ENCODE data around the gene RAB42.
"Not testable (repeated sequence)": the region's sequence is repeated elsewhere in the genome, so short reads cannot be mapped to it uniquely, and the experiment has no call there.

Gene RAB42

DNA sequence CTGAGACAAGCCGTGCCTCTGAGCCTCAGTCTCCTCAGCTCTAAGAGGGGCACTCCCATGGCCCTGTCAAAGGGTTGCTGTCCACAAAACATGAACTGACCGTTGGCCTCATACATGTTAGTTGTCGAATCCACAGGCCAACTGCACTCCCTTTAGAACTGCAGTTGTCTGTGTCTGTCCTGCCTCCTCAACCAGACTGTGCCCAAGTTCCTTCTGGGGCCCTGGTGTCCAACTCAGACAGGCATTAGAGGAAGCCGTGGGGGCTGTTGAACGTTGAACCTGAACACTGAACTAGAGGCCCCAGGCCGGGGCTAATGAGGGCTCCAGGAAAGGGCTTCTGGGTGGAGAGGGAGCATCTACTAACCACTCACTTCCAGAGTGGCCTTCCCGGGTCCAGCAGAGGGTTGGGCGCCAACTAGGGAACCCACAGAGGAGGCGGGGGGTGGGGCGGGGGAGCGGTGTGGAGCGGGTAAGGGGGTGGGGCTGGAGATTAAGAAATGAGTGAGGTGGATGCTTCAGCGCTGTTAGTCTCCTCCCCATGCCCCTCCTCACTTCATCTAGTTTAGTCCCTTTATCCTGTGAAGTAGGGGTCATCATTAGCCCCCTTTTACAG, at the start of gene RAB42:
Gene RAB42 (plus strand): TSS at position 558 of the 613 bp plus-strand sequence. CDS start 247 bp downstream, outside the sequence.
- no peak for DNase-seq

DNA sequence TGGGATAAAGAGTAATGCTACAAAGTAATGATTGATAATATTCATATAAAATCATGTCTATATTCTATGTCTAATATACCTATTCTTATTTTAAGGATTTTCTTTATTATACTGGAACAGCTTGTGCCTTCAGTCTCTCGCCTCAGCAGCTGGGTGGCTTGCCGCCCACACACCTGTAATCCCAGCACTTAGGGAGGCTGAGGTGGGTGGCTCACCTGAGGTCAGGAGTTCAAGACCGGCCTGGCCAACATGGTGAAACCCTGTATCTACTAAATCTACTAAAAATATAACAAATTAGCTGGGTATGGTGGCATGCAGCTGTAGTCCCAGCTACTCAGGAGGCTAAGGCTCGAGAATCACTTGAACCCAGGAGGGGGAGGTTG, 46.8 kb upstream of the RAB42 start:
- DNase-seq = no peak

DNA sequence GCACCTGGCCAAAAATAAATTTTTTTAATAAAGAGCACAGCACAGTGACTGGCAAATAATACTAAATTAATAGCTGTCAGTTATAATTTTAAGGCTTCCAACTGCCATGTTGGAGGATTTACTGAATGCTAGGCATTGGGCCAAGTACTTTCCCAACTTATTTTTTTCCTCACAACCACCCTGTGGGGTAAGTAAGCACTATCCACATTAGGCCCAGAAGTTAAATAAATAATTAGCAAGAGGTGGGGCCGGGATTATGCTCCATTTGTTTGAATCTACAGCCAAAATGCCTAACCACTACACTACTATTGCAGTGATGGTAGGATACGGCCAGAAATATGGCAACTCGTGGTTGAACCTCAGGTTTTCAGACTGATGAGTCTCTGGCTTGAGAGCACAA, 43.7 kb upstream of the RAB42 start:
- DNase-seq = no peak

DNA sequence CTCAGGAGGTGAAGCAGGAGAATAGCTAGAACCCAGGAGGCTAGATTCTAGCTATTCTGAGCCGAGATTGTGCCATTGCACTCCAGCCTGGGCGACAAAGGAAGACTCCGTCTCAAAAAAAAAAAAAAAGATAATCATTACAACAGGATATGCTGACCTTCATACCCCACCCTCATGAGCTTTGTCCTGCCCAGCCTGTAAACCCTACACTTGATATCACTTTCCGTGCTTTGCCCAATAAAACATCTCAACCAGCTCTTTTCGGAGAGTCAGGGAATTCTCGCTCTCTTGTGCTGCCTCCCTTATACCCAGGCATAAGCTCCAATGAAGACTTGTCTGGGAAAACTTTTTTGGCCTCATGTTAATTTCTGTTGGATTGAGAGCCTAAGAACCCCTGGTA, 40.7 kb upstream of the RAB42 start:
- no peak for DNase-seq

DNA sequence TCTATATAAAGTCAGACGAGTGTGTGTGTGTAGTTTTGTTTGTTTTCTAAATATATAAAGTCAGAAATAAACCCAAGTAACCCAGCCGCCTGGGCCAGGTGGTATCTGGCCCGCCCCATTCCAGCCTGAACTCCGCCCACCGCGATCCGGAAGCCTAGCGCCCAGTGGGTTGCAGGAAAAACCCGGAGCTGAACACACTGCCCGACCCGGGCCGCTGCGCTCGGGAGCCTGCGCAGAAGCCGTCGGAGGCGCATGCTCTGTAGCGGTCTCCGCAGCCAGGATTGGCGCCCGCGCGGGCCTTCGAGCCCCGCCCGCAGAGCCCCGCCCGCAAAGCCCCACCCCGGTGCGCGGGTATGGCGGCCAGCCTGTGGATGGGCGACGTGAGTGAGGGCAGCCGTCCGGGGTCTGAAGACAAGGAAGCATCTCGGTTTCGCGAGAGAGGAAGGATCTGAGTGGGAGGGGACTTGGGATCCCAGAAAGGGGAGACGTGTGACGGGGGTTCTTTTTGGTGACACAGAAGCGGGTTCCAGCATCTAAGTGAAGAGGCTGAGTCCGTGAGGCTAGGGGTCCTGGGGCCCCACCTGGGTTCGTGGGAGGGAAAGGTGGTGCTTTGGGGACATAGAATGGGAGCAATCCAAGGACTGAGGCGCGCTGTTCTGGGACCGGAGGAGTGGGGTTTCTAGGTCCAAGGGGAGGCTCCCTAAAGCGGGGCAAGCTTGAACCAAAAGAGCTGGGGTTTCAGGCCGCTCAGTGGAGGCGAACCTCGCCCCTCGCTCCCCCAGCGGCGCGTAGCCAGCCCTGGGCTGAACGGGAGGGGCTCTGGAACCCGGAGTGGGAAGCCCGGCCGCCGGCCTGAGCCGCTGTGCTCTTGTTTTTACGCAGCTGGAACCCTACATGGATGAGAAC, 39.1 kb upstream of the RAB42 start, which contains the start of gene TRNAU1AP:
Gene TRNAU1AP (plus strand): TSS at position 328 of the 906 bp plus-strand sequence. CDS start 26 bp downstream, at position 354.
- DNase-seq = peak; percentile 97

DNA sequence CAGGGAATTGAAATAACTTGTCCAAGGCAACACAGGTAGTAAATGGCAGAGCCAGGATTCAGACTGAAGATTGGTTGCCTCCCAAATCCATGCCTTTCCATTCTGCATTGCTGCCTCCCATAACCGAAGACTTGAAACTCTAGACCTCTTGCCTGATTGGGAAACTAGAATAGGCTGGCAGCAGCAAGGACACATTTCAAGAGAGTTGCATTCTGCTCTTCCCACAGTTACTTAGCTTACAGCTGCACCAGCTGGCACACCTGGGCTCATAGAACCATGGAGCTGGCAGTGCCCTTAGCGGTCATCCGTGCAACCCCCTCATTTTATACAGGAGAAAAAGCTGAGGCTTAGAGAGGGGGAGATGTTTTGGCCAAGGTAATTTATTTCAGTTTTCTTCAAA, 31.2 kb upstream of the RAB42 start:
- DNase-seq = no peak

GRCh38 chr1:28564310-28564709, 27.8 kb upstream of the RAB42 start:
- DNase-seq = no peak

- DNase-seq = no peak
Measured at GRCh38 chr1:28565040-28565439, 27.0 kb upstream of the RAB42 start.

GRCh38 chr1:28565726-28566125, 26.3 kb upstream of the RAB42 start:
- DNase-seq = no peak

DNA sequence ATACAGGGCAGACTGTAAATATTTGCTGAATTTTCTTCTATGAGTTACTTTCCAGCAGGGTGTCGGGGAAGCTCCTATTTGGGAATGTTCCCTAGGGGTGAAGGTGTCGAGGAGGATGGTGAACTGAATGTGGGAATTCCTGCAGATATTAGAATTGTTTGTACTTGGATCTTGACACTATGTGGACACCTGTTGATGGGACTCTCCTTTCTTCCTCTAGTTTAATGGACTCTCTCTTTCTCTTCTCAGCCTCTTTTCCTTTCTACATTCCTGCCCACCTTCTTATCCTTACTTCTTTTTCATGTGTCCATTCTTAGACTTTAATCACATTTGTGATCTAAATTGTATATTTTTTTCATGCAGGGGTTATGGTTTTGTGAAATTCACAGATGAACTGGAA, 25.1 kb upstream of the RAB42 start:
- DNase-seq = no peak

GRCh38 chr1:28571911-28572310, 20.2 kb upstream of the RAB42 start:
- DNase-seq = no peak

DNA sequence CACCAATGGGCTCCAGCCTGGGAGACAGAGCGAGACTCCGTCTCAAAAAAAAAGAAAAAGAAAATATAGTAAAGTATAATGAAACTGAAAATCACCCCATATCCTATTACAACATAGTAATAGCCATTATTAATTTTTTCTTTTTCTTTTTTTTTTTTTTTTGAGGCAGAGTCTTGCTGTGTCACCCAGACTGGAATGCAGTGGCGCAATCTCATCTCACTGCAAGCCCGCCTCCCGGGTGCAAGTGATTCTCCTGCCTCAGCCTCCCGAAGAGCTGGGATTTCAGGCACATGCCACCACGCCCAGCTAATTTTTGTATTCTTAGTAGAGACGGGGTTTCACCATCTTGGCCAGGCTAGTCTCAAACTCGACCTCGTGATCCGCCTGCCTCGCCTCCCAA, 19.2 kb upstream of the RAB42 start:
- not testable (repeated sequence) for DNase-seq

GRCh38 chr1:28573564-28573963, 18.5 kb upstream of the RAB42 start:
- DNase-seq = no peak

DNA sequence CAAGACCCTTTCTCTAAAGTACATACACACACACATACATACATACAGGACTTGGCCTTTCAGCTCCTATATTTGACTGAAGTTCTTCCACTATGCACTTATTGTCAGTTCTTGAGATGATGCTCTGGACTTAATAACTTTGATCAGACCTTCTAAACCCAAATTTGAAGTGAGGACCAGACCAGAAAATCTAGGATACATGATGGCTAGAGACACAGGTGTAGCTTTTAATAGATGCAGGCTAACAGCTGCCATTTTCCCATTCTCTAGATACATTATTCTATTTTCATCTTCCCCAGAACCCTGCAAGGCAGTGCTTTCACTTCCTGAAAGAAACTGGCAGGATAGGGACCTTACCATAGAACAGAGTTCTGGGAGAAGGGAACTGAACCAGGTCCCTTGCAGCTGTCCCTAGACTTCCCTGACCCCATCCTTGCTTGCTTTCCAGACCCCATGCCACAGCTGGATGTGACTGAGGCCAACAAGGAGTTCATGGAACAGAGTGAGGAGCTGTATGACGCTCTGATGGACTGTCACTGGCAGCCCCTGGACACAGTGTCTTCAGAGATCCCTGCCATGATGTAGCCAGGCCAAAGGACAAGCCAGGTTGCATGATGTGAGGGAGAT, 14.9 kb upstream of the RAB42 start:
- DNase-seq = no peak

- no peak for DNase-seq
Measured at GRCh38 chr1:28577738-28578536, 14.1 kb upstream of the RAB42 start.

- no peak for DNase-seq
Measured at GRCh38 chr1:28578696-28579218, 13.3 kb upstream of the RAB42 start.

DNA sequence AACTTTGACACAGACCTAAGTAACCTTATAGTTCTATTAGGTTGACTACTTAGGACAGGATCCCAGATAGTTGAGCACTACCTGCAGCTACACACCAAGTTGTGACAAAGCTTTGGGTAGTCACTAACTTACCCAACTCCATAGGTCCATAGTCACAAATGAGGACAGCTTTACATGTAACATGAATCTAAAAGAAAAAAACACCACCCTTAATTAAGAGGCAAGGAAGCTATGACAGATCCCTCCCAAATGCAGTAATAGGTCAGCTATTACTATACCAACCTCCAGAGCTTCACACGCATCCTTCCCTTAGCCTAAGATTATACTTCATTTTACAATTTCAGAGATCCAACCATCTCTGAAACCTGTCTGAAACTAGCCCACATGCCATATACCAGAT, 12.7 kb upstream of the RAB42 start:
- DNase-seq = no peak

- peak; percentile 79 for DNase-seq
Measured at GRCh38 chr1:28580722-28581530, 11.1 kb upstream of the RAB42 start.

DNA sequence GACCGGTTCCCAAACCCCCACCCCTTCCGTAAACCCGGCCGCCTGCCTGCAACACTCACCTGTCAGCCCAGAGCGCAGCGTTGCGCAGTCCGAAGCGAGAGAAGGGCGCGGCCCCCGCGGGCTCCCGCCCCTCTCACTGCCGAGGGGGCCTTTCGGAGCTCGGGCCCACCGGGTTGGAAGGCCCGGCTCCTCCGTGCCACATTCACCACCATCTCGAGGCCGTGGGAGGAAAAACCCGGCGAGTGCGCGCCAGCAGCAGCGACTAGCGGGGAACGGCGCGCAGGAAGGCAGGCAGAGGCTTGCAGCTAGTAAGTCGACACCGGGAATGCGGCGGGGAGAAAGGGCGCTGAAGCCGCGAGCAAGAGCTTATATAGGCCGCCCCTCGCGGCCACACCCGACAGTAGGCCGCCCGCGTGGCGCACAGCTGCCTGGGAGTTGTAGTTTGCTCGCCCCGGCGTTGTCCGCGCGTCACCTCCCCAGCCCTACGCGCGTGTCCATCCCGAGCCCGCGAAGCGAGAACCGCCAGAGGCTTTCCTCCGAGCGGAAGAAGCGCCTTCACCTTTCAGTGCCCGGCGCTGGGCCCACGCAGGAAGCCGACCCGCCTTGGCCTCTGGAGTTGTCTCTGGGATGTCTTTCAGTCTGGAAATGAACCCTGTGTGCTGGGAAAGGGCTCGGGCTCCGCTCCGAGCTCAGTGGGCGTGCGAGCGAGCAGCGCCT, 10.4 kb upstream of the RAB42 start:
- DNase-seq = peak; percentile 98

DNA sequence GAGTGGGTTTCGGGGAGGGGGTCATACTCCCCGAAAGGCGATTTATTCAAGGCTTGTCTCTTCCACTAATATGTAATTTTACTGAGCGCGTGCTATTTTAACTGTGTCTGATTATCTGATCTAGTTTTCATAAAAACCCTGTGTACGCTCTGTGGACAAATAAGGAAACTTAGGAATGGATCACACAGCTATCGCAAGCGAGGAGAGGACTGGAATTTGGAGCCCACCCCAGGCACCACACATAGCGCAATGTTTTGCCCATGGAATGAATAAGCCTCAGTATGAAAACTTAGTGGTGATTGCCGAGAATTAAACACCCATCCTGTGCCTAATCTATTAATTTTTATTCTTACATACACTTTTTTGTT, 9.8 kb upstream of the RAB42 start:
- peak; percentile 61 for DNase-seq

All from NCI-H1092 treated with DMSO at 0.1 percent for 48 hours (cell line).